ENCODE data around the gene MYT1.
"Not testable (repeated sequence)": the region's sequence is repeated elsewhere in the genome, so short reads cannot be mapped to it uniquely, and the experiment has no call there.

The MYT1 gene

DNA sequence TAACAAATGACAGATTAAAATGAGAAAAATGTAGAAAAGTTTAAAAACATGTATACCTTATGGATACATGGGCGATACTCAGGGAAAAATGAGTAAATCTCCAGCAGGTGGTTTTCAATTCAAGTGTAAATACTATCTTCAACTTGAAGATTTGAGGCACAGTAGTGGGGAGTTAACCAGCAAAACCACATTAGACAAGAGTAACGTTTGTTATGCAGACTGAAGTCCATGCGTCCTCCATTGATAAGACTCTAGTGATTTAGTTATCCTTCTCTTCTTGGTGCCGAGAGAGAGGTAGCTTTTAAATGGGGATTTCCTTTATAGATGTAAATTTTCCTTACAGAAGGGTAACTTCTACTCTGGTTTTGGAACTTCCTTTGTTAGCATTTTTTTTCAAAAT, 119.4 kb downstream of the MYT1 start:
- Histone ChIP-seq H3K9ac (ENCODE audit: low read depth in 1 of 2, low read length in 2 of 2) (no peak overlapping the region), H3K4me1 (ENCODE audit: control insufficient read depth in 1 of 2, insufficient read depth in 2 of 2, low read length in 2 of 2) (no peaks in the 10 kb centered on the region), H3K9me3 (ENCODE audit: control insufficient read depth in 1 of 2, low read length in 2 of 2) (no peaks in the 10 kb centered on the region), H3K27me3 (ENCODE audit: control insufficient read depth in 1 of 2, insufficient read depth in 2 of 2, low read length in 2 of 2) (no peaks in the 10 kb centered on the region), H3K27ac (ENCODE audit: low read depth, low read length) (no peak overlapping the region), H3K4me3 (ENCODE audit: low read depth in 1 of 2, low read length in 2 of 2) (no peak overlapping the region), H3K36me3 (ENCODE audit: control insufficient read depth in 1 of 2, insufficient read depth in 2 of 2, low read length in 2 of 2) (no peaks in the 10 kb centered on the region)

GRCh38 chr20:64285579-64286446, 121.6 kb downstream of the MYT1 start:
- not testable (repeated sequence) for H3K36me3 ChIP-seq (ENCODE audit: control insufficient read depth in 1 of 2, insufficient read depth in 2 of 2, low read length in 2 of 2); H3K27me3 ChIP-seq (ENCODE audit: control insufficient read depth in 1 of 2, insufficient read depth in 2 of 2, low read length in 2 of 2); H3K9ac ChIP-seq (ENCODE audit: low read depth in 1 of 2, low read length in 2 of 2); H3K27ac ChIP-seq (ENCODE audit: low read depth, low read length); H3K4me3 ChIP-seq (ENCODE audit: low read depth in 1 of 2, low read length in 2 of 2); H3K4me1 ChIP-seq (ENCODE audit: control insufficient read depth in 1 of 2, insufficient read depth in 2 of 2, low read length in 2 of 2); H3K9me3 ChIP-seq (ENCODE audit: control insufficient read depth in 1 of 2, low read length in 2 of 2)

- H3K27me3 ChIP-seq (ENCODE audit: control insufficient read depth in 1 of 2, insufficient read depth in 2 of 2, low read length in 2 of 2); H3K9me3 ChIP-seq (ENCODE audit: control insufficient read depth in 1 of 2, low read length in 2 of 2); H3K4me3 ChIP-seq (ENCODE audit: low read depth in 1 of 2, low read length in 2 of 2); H3K4me1 ChIP-seq (ENCODE audit: control insufficient read depth in 1 of 2, insufficient read depth in 2 of 2, low read length in 2 of 2); H3K27ac ChIP-seq (ENCODE audit: low read depth, low read length); H3K9ac ChIP-seq (ENCODE audit: low read depth in 1 of 2, low read length in 2 of 2); H3K36me3 ChIP-seq (ENCODE audit: control insufficient read depth in 1 of 2, insufficient read depth in 2 of 2, low read length in 2 of 2): not testable (repeated sequence)
Measured at GRCh38 chr20:64286447-64287263, 122.4 kb downstream of the MYT1 start.

DNA sequence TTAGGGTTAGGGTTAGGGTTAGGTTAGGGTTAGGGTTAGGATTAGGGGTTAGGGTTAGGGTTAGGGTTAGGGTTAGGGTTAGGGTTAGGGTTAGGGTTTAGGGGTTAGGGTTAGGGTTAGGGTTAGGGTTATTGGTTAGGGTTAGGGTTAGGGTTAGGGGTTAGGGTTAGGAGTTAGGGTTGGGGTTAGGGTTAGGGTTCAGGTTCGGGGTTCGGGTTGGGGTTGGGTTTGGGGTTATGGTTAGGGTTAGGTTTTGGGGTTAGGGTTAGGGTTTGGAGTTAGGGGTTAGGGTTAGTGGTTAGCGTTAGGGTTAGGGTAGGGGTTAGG, 123.0 kb downstream of the MYT1 start:
- H3K27me3 ChIP-seq (ENCODE audit: control insufficient read depth in 1 of 2, insufficient read depth in 2 of 2, low read length in 2 of 2); H3K9ac ChIP-seq (ENCODE audit: low read depth in 1 of 2, low read length in 2 of 2); H3K4me1 ChIP-seq (ENCODE audit: control insufficient read depth in 1 of 2, insufficient read depth in 2 of 2, low read length in 2 of 2); H3K27ac ChIP-seq (ENCODE audit: low read depth, low read length); H3K4me3 ChIP-seq (ENCODE audit: low read depth in 1 of 2, low read length in 2 of 2); H3K9me3 ChIP-seq (ENCODE audit: control insufficient read depth in 1 of 2, low read length in 2 of 2); H3K36me3 ChIP-seq (ENCODE audit: control insufficient read depth in 1 of 2, insufficient read depth in 2 of 2, low read length in 2 of 2): not testable (repeated sequence)
